H1 (cell line): ENCODE results near the gene EPM2A. TPM values are rescaled to one million over a fixed set of nuclear protein-coding genes. Genes with fewer than 3 reads are reported as not detected.

ENCODE experiments used
- CTCF ChIA-PET: fragments of 300-600 bp; sonication (Branson Sonifier 250); formaldehyde crosslinking; loops from one replicate; lab custom pipeline; 2021; ENCODE audit not compliant: partially characterized antibody; lab: Charles Lee
- POLR2A ChIA-PET: fragments of 300-600 bp; sonication (Branson Sonifier 250); formaldehyde crosslinking; loops from one replicate; lab custom pipeline; 2021; ENCODE audit warnings: inconsistent platforms; ENCODE audit not compliant: partially characterized antibody; lab: Charles Lee
- DNase-seq, 2 experiments: peaks; one replicate each; pipeline versions ENCODE4 v3.0.0 to v3.0.0-alpha.2; 2010 to 2022; ENCODE audit warnings: low spot score in 2 of 2, low read depth in 1 of 2, mixed read lengths in 1 of 2
- FAIRE-seq: peaks from 2 replicates; lab custom pipeline; 2011; peaks lifted over from hg19 to GRCh38; lab: Jason Lieb, UNC
- H2AFZ ChIP-seq: 2 replicates; pipeline ENCODE4 v1.8.1; 2012; ENCODE audit warnings: low read length, inconsistent platforms
- H2AK5ac ChIP-seq: 2 replicates; pipeline ENCODE4 v1.6.1; 2013; ENCODE audit warnings: low read depth, low read length
- H2BK120ac ChIP-seq: replicated peaks from 2 replicates; pipeline ENCODE3; 2013; ENCODE audit warnings: low read depth, low read length, inconsistent platforms
- H2BK12ac ChIP-seq: 2 replicates; pipeline ENCODE4 v1.6.1; 2013; ENCODE audit warnings: low read depth, low read length
- H2BK15ac ChIP-seq: 2 replicates; pipeline ENCODE4 v1.6.1; 2013; ENCODE audit warnings: low read length
- H2BK20ac ChIP-seq: 2 replicates; pipeline ENCODE4 v1.6.1; 2013; ENCODE audit warnings: low read length
- H2BK5ac ChIP-seq: 2 replicates; pipeline ENCODE4 v1.6.1; 2013; ENCODE audit warnings: low read depth, low read length
- H3K14ac ChIP-seq: 2 replicates; pipeline ENCODE4 v1.6.1; 2013; ENCODE audit warnings: inconsistent platforms; ENCODE audit not compliant: insufficient read length
- H3K18ac ChIP-seq: 2 replicates; pipeline ENCODE4 v1.6.1; 2013; ENCODE audit warnings: low read length; ENCODE audit errors: extremely low read depth
- H3K23ac ChIP-seq: 2 replicates; pipeline ENCODE4 v1.6.1; 2013; ENCODE audit warnings: inconsistent platforms; ENCODE audit not compliant: insufficient read length
- H3K23me2 ChIP-seq: 2 replicates; pipeline ENCODE4 v1.6.1; 2013; ENCODE audit warnings: low read depth, low read length
- H3K27ac ChIP-seq: 2 replicates; pipeline ENCODE4 v1.6.1; 2011; ENCODE audit warnings: low read depth, low read length, inconsistent platforms
- H3K27me3 ChIP-seq, 4 experiments: replicated peaks in 1 of 4; 1 replicate in 1 of 4; 2 replicates in 3 of 4; pipeline versions ENCODE4 v1.6.1 to v1.8.1; 2011 to 2013; ENCODE audit warnings: low read length in 3 of 4, mild to moderate bottlenecking in 3 of 4, inconsistent platforms in 2 of 4, mixed read lengths in 2 of 4, moderate library complexity in 1 of 4; ENCODE audit not compliant: control insufficient read depth in 3 of 4, insufficient read depth in 3 of 4; ENCODE audit errors: extremely low read depth in 1 of 4
- H3K36me3 ChIP-seq, 4 experiments: 2 replicates each; pipeline versions ENCODE4 v1.6.1 to v1.8.1; 2011 to 2013; ENCODE audit warnings: mild to moderate bottlenecking in 4 of 4, low read length in 3 of 4, moderate library complexity in 2 of 4, control low read depth in 1 of 4, inconsistent platforms in 1 of 4; ENCODE audit not compliant: insufficient read depth in 4 of 4, control insufficient read depth in 2 of 4
- H3K4ac ChIP-seq: replicated peaks from 2 replicates; pipeline ENCODE3; 2013; ENCODE audit warnings: low read length, low read depth, mixed read lengths, inconsistent platforms; ENCODE audit not compliant: insufficient read length
- H3K4me1 ChIP-seq, 4 experiments: replicated peaks in 1 of 4; 1 replicate in 1 of 4; 2 replicates in 3 of 4; pipeline versions ENCODE4 v1.6.1 to v1.8.1; 2011 to 2013; ENCODE audit warnings: low read length in 3 of 4, inconsistent platforms in 2 of 4, mixed read lengths in 1 of 4; ENCODE audit not compliant: insufficient read depth in 4 of 4, control insufficient read depth in 3 of 4
- H3K4me2 ChIP-seq, 2 experiments: 2 replicates each; pipeline versions ENCODE4 v1.6.1 to v1.8.1; 2011 to 2013; ENCODE audit warnings: low read depth in 2 of 2, low read length in 2 of 2, control low read depth in 1 of 2, inconsistent platforms in 1 of 2, mild to moderate bottlenecking in 1 of 2; ENCODE audit not compliant: insufficient read depth in 1 of 2
- H3K4me3 ChIP-seq, 4 experiments: fragments of 200-600, 300-600 bp in 1 of 4; sonication (generic), shearing (Covaris generic), sonication (Bioruptor Twin) in 1 of 4; 2 replicates each; pipeline versions ENCODE4 v1.5.1 to v1.8.1; 2011 to 2016; ENCODE audit warnings: low read length in 4 of 4, low read depth in 3 of 4, control low read depth in 2 of 4, inconsistent platforms in 2 of 4, mild to moderate bottlenecking in 2 of 4, mixed read lengths in 1 of 4, moderate library complexity in 1 of 4; ENCODE audit not compliant: insufficient read depth in 2 of 4; ENCODE audit errors: extremely low read depth in 1 of 4
- H3K56ac ChIP-seq: replicated peaks from 2 replicates; pipeline ENCODE3; 2013; ENCODE audit warnings: low read depth, mild to moderate bottlenecking, mixed read lengths, low read length, inconsistent platforms; ENCODE audit not compliant: insufficient read length
- H3K79me1 ChIP-seq: 2 replicates; pipeline ENCODE4 v1.6.1; 2013; ENCODE audit warnings: low read depth, low read length, control low read depth
- H3K79me2 ChIP-seq, 2 experiments: 2 replicates each; pipeline versions ENCODE4 v1.6.1 to v1.8.1; 2012 to 2013; ENCODE audit warnings: low read length in 2 of 2, mild to moderate bottlenecking in 2 of 2, inconsistent platforms in 1 of 2; ENCODE audit not compliant: insufficient read depth in 2 of 2, control insufficient read depth in 1 of 2
- H3K9ac ChIP-seq, 4 experiments: replicated peaks in 1 of 4; 1 replicate in 1 of 4; 2 replicates in 3 of 4; pipeline versions ENCODE4 v1.6.1 to v1.8.1; 2011 to 2013; ENCODE audit warnings: low read depth in 3 of 4, low read length in 3 of 4, control low read depth in 2 of 4, mild to moderate bottlenecking in 2 of 4, moderate library complexity in 2 of 4, inconsistent platforms in 1 of 4; ENCODE audit errors: extremely low read depth in 1 of 4
- H3K9me3 ChIP-seq, 2 experiments: 2 replicates each; pipeline versions ENCODE4 v1.6.1 to v1.8.1; 2012 to 2013; ENCODE audit warnings: mild to moderate bottlenecking in 2 of 2, moderate library complexity in 2 of 2, control low read depth in 1 of 2, inconsistent platforms in 1 of 2, low read depth in 1 of 2, low read length in 1 of 2, mixed read lengths in 1 of 2; ENCODE audit not compliant: insufficient read depth in 2 of 2
- H4K20me1 ChIP-seq, 2 experiments: replicated peaks in 1 of 2; 2 replicates each; pipeline versions ENCODE3 to v1.8.1; 2011 to 2013; ENCODE audit warnings: inconsistent platforms in 2 of 2, low read length in 2 of 2, mild to moderate bottlenecking in 1 of 2; ENCODE audit not compliant: insufficient read depth in 2 of 2, control insufficient read depth in 1 of 2
- H4K5ac ChIP-seq: 2 replicates; pipeline ENCODE4 v1.6.1; 2013; ENCODE audit warnings: low read length, low read depth, mixed read lengths, inconsistent platforms; ENCODE audit not compliant: insufficient read length
- H4K8ac ChIP-seq: 2 replicates; pipeline ENCODE4 v1.8.0; 2013; ENCODE audit warnings: mild to moderate bottlenecking, moderate library complexity, low read length, inconsistent platforms; ENCODE audit not compliant: insufficient read depth; ENCODE audit errors: extremely low read depth
- H4K91ac ChIP-seq: replicated peaks from 2 replicates; pipeline ENCODE3; 2013; ENCODE audit warnings: low read length, mixed read lengths, inconsistent platforms; ENCODE audit not compliant: insufficient read length
- ASH2L ChIP-seq: fragments of 200-600, 300-600 bp; sonication (generic); IDR thresholded peaks from one replicate; pipeline ENCODE4 v1.7.1; 2017; ENCODE audit warnings: low read length
- E2F6 ChIP-seq: IDR thresholded peaks from 2 replicates; pipeline ENCODE4 v1.6.1; 2012; ENCODE audit warnings: inconsistent platforms
- KDM1A ChIP-seq: fragments of 200-600, 300-600 bp; sonication (generic); IDR thresholded peaks from 2 replicates; pipeline ENCODE4 v1.7.1; 2016; ENCODE audit warnings: mild to moderate bottlenecking, low read length, borderline replicate concordance
- KDM4A ChIP-seq: IDR thresholded peaks from one replicate; pipeline ENCODE4 v1.7.1; 2012; ENCODE audit warnings: low read depth, mild to moderate bottlenecking, moderate library complexity, low read length, inconsistent platforms; ENCODE audit not compliant: severe bottlenecking
- NANOG ChIP-seq: IDR thresholded peaks from 2 replicates; pipeline ENCODE4 v1.6.1; 2011; ENCODE audit warnings: low read length, low read depth, mild to moderate bottlenecking, inconsistent platforms; ENCODE audit not compliant: insufficient read depth, poor library complexity, severe bottlenecking
- YY1 ChIP-seq: IDR thresholded peaks from 2 replicates; pipeline ENCODE4 v1.6.1; 2011; ENCODE audit warnings: low read depth, mild to moderate bottlenecking, low read length
- WGBS, 2 experiments: shearing (Covaris generic) in 1 of 2; methylation state at CpG; one replicate each; pipeline versions ENCODE4 v1.1.6 to v1.1.7; 2013 to 2015; ENCODE audit warnings: low lambda C conversion rate in 2 of 2, mixed read lengths in 2 of 2, inconsistent platforms in 1 of 2, low coverage in 1 of 2, missing lambda C conversion rate in 1 of 2; ENCODE audit not compliant: insufficient replicate concordance in 2 of 2, insufficient coverage in 1 of 2, insufficient read length in 1 of 2; ENCODE audit errors: extremely low coverage in 1 of 2, missing lambda C conversion rate in 1 of 2; 5-methylcytosine and 5-hydroxymethylcytosine counted together
- polyA plus RNA-seq, 7 experiments: library from polyadenylated mRNA; depleted of rRNA in 3 of 7; stranded (reverse) in 5 of 7; unstranded in 2 of 7; fragments of >200 nt in 5 of 7; fragments of 200-250 nt in 2 of 7; gene quantifications; 1 replicate in 5 of 7; 2 replicates in 1 of 7; 4 replicates in 1 of 7; pipeline versions ENCODE4 v1.2.1 to v1.2.3, GENCODE V29; 2011 to 2013; ENCODE audit warnings: missing spikeins in 2 of 7, mixed read lengths in 2 of 7
- total RNA-seq: library from RNA; stranded (reverse); fragmentation: NEBNext Ultra II Directional; extraction: Animal tissue kit (Norgen Biotek cat#: 25700); gene quantifications from 2 replicates; pipeline ENCODE4 v1.2.1, GENCODE V29; 2021

The EPM2A gene
- total and polyA plus RNA-seq, 2 of the 8 experiments (the other 6 are each of a cell fraction or from before 2014, with no cell fraction given): 2.3 to 6.2 TPM

DNA sequence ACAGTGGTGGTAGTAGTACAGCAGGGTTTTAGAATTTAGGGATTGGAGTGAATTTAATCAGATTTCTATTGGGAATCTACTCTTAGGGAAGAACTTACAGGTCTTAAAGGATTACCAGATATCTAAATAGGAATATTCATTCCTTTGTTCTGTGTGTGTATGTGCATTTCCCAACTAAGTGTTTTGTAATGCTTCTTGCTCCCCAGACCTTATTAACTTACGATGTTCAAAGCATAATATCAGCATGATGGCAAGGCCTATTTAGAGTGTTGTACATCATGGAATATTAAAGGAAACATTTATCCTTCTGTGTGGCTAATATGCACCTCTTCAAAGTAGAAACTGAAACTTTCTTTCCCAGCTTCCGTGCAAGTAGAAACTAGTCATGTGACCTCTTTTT, 133.9 kb downstream of the EPM2A start:
- FAIRE-seq (no peak), DNase-seq (no peak)
- no peaks in the 10 kb centered on the region for H3K4me1 ChIP-seq
- H3K56ac ChIP-seq: no peak overlapping the region
- H3K23me2 ChIP-seq: no peaks in the 10 kb centered on the region
- H2AK5ac ChIP-seq: no peak overlapping the region
- H2BK5ac ChIP-seq: no peak overlapping the region
- no peak overlapping the region for H4K5ac ChIP-seq
- H2AFZ ChIP-seq: no peak overlapping the region
- no peak overlapping the region for H3K18ac ChIP-seq
- H3K79me2 ChIP-seq: no peaks in the 10 kb centered on the region
- no peak overlapping the region for H3K4me2 ChIP-seq
- H3K9me3 ChIP-seq: no peaks in the 10 kb centered on the region
- H4K20me1 ChIP-seq: no peaks in the 10 kb centered on the region
- H3K4ac ChIP-seq: no peak overlapping the region
- H4K91ac ChIP-seq: no peak overlapping the region
- no peaks in the 10 kb centered on the region for H3K27me3 ChIP-seq
- TF ChIP-seq NANOG: no peak
- TF ChIP-seq ASH2L: no peak
- no peak for TF ChIP-seq KDM1A
- TF ChIP-seq YY1: no peak
- TF ChIP-seq KDM4A: no peak
- no peak for TF ChIP-seq E2F6
- no peak overlapping the region for H3K23ac ChIP-seq
- WGBS, 2 experiments: 80% methylated on average over 2 of the region's 2 CpGs; no CpG with 5 or more reads in 1 of the 2 experiments
- H3K14ac ChIP-seq: no peak overlapping the region
- no peak overlapping the region for H2BK12ac ChIP-seq
- POLR2A ChIA-PET: interaction anchor here (0.6 kb wide), 1 partner anchor 129 kb away, joined by 3 read pairs; no protein-coding TSS in a partner anchor
- no peak overlapping the region for H4K8ac ChIP-seq
- no peak overlapping the region for H3K4me3 ChIP-seq
- no peak overlapping the region for H2BK20ac ChIP-seq
- no peak overlapping the region for H2BK15ac ChIP-seq
- H3K9ac ChIP-seq: no peak overlapping the region
- H3K36me3 ChIP-seq: no peaks in the 10 kb centered on the region
- CTCF ChIA-PET: no interaction called here
- no peaks in the 10 kb centered on the region for H3K79me1 ChIP-seq
- H3K27ac ChIP-seq: no peak overlapping the region
- no peak overlapping the region for H2BK120ac ChIP-seq
